ENCODE data around the gene CHCHD3. TPM values are rescaled to one million over a fixed set of nuclear protein-coding genes. Genes with fewer than 3 reads are reported as not detected.

The CHCHD3 gene
- total RNA-seq, 4 donors from 2014 or later, result 54.0 to 88.6 (median 61.3) TPM

DNA sequence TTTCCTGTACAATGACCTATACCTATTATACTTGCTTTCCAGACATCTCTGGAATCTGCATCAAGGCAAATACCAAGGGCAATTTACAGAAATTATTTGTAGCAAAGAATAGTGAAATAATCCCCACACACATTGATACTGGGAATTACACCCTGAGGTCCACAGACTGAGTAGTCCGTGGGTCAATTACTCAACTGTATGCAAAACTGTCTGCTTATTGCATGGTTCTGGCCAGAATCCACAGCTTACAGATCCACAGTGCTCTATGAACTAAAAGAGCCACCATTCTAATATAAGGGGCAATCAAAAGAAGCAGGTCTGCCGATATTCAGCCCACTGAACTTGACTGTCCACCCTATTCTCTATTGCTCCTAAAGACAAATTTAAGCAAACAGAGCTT lies 5.7 kb downstream of the CHCHD3 start:
- 73 to 83% methylated on average over 2 of the region's 2 CpGs for WGBS, 2 donors (ENCODE audit: low coverage in 1 of 2)
- H3K9me3 ChIP-seq, result no peaks in the 10 kb centered on the region

GRCh38 chr7:133071506-133071905 lies 10.4 kb downstream of the CHCHD3 start:
- no peak for ATAC-seq
- 97 to 100% methylated on average over 2 of the region's 2 CpGs for WGBS, 2 donors (ENCODE audit: low coverage in 1 of 2)
- TF ChIP-seq POLR2A (IDR thresholded peaks at IDR 0.05) (no peak), EP300 (IDR thresholded peaks at IDR 0.05) (no peak), POLR2AphosphoS5 (IDR thresholded peaks at IDR 0.05) (no peak)
- TF ChIP-seq, protein P1, sequence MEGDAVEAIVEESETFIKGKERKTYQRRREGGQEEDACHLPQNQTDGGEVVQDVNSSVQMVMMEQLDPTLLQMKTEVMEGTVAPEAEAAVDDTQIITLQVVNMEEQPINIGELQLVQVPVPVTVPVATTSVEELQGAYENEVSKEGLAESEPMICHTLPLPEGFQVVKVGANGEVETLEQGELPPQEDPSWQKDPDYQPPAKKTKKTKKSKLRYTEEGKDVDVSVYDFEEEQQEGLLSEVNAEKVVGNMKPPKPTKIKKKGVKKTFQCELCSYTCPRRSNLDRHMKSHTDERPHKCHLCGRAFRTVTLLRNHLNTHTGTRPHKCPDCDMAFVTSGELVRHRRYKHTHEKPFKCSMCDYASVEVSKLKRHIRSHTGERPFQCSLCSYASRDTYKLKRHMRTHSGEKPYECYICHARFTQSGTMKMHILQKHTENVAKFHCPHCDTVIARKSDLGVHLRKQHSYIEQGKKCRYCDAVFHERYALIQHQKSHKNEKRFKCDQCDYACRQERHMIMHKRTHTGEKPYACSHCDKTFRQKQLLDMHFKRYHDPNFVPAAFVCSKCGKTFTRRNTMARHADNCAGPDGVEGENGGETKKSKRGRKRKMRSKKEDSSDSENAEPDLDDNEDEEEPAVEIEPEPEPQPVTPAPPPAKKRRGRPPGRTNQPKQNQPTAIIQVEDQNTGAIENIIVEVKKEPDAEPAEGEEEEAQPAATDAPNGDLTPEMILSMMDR (IDR thresholded peaks at IDR 0.05), result no peak
- peaks cover 0 to 29% of the 10 kb centered on the region in 2 donors for H3K36me3 ChIP-seq
- no peak overlapping the region for H3K27ac ChIP-seq
- H3K4me1 ChIP-seq, result peaks cover 0 to 19% (median 0%) of the 10 kb centered on the region in 3 donors
- H3K27me3 ChIP-seq, result no peaks in the 10 kb centered on the region
- no peaks in the 10 kb centered on the region for H3K9me3 ChIP-seq
- no peak overlapping the region for H3K4me3 ChIP-seq

More for the DNA sequence above, 5.7 kb downstream of the CHCHD3 start:
- Histone ChIP-seq H3K27ac (no peak overlapping the region), H3K36me3 (no peaks in the 10 kb centered on the region), H3K4me1 (peaks cover 3 to 35% (median 5%) of the 10 kb centered on the region in 3 donors), H3K4me3 (no peak overlapping the region), H3K27me3 (no peaks in the 10 kb centered on the region)
- ATAC-seq, result no peak
- TF ChIP-seq POLR2A (IDR thresholded peaks at IDR 0.05) (no peak), EP300 (IDR thresholded peaks at IDR 0.05) (no peak), POLR2AphosphoS5 (IDR thresholded peaks at IDR 0.05) (no peak)
- TF ChIP-seq, protein P1 (IDR thresholded peaks at IDR 0.05), result no peak

GRCh38 chr7:133070562-133070961 lies 11.3 kb downstream of the CHCHD3 start:
- ATAC-seq, result no peak
- WGBS, 2 donors (ENCODE audit: low coverage in 1 of 2), result 50 to 67% methylated on average over 1 to 2 of the region's 2 CpGs
- H3K4me3 ChIP-seq, result no peak overlapping the region
- H3K4me1 ChIP-seq, result peaks cover 0 to 19% (median 0%) of the 10 kb centered on the region in 3 donors
- H3K27me3 ChIP-seq, result no peaks in the 10 kb centered on the region
- peaks cover 0 to 34% of the 10 kb centered on the region in 2 donors for H3K36me3 ChIP-seq
- H3K27ac ChIP-seq, result no peak overlapping the region
- H3K9me3 ChIP-seq, result no peaks in the 10 kb centered on the region
- TF ChIP-seq POLR2AphosphoS5 (IDR thresholded peaks at IDR 0.05) (no peak), POLR2A (IDR thresholded peaks at IDR 0.05) (no peak), EP300 (IDR thresholded peaks at IDR 0.05) (no peak)
- TF ChIP-seq, protein P1 (IDR thresholded peaks at IDR 0.05), result no peak

GRCh38 chr7:133065301-133065700 lies 16.6 kb downstream of the CHCHD3 start:
- H3K4me1 ChIP-seq, result peaks cover 0 to 12% (median 0%) of the 10 kb centered on the region in 3 donors
- H3K36me3 ChIP-seq, result peaks cover 0 to 34% of the 10 kb centered on the region in 2 donors
- H3K9me3 ChIP-seq, result no peaks in the 10 kb centered on the region
- no peak overlapping the region for H3K27ac ChIP-seq
- ATAC-seq, result no peak
- TF ChIP-seq POLR2A (IDR thresholded peaks at IDR 0.05) (no peak), POLR2AphosphoS5 (IDR thresholded peaks at IDR 0.05) (no peak), EP300 (IDR thresholded peaks at IDR 0.05) (no peak)
- TF ChIP-seq, protein P1 (IDR thresholded peaks at IDR 0.05), result no peak
- WGBS, 2 donors (ENCODE audit: low coverage in 1 of 2), result 88 to 95% methylated on average over 1 of the region's 1 CpG
- H3K27me3 ChIP-seq, result no peaks in the 10 kb centered on the region
- no peak overlapping the region for H3K4me3 ChIP-seq

DNA sequence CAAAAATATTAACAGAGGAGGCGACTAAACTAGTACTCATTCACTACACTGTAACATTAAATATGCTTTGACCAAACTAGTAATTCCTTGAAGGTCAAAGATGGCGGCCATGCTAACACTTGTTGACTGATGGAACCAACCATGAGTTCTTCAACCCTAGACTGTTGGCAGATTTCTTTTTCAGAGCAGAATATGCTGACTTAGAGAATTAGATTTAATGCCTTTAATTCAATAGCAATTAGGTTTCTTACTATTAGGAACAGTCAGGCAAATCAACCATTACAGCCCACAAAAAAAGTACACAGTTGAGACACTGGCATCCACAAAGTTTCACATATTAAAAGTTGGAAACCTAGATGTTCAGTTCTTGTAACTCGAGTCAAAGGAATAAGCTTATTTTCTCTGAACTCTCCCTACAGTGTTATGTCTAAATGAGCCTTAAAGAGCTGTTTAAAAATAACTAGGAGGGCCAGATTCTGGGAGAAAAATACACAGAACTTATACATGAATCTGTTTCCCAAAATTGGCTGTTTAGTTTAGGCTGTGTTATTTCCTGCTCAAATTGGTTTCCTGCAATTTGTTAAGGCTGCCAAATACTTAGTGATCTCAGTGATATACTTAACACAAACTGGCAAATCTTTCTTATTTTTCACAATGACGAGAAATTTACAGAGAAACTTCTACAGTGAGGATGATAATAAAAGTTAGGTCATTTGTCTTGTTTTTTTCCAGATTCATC lies 17.6 kb downstream of the CHCHD3 start:
- 75 to 86% methylated on average over 4 of the region's 4 CpGs for WGBS, 2 donors (ENCODE audit: low coverage in 1 of 2)
- Histone ChIP-seq H3K4me3 (no peak overlapping the region), H3K9me3 (no peaks in the 10 kb centered on the region), H3K27me3 (no peaks in the 10 kb centered on the region), H3K27ac (no peak overlapping the region), H3K36me3 (peaks cover 0 to 32% of the 10 kb centered on the region in 2 donors), H3K4me1 (peaks cover 0 to 8% (median 0%) of the 10 kb centered on the region in 3 donors)
- no peak for ATAC-seq
- no peak for TF ChIP-seq POLR2AphosphoS5 (IDR thresholded peaks at IDR 0.05)
- TF ChIP-seq, protein P1 (IDR thresholded peaks at IDR 0.05), result no peak
- TF ChIP-seq EP300 (IDR thresholded peaks at IDR 0.05), result no peak
- TF ChIP-seq POLR2A (IDR thresholded peaks at IDR 0.05), result no peak
